ENCODE measurements around the gene CTSH.

Gene CTSH

DNA sequence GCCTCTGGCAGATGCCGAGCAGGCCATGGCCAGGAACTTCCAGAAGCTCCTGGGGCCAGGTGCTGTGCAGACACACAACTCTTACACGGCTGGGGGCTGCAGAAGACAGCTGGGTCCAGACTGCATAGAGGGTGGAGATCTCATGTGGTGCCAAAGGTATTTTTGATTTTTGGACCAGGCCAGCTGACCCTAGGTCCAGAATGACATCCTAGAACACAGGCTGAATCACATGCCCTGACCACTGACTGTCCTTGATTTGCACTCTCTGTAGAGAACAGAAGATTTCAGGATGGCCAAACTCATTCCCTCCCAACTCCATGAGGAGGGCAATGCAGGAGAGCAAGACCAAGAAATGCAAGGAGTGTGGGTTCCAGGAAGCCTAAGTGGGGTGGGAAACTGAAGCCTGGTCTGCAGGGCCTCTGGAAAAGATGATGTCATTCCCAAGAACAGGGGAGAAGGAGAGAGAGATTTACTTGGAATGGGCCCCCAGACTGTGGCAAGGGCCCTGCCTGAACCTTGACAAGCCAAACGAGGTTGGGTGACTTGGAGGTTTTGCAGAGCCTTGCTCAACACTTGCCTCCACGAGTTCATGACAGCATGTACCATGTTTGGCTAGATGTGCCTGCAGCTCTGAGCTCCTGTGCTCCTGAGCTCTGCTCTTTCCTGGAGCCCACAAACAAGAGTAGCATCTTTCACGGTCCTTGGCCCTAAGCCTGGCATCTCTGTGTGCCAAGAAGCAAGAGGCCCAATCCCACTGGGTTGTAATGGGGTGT, 38.5 kb upstream of the CTSH start:
- no peak overlapping the region for H3K27ac Mint-ChIP-seq
- no peak for ATAC-seq (ENCODE audit: low read depth)
- H3K36me3 Mint-ChIP-seq = peaks cover 5% of the 10 kb centered on the region
- no peaks in the 10 kb centered on the region for H3K9me3 Mint-ChIP-seq
- no peak for DNase-seq (ENCODE audit: low spot score in 2 of 2)
- H3K4me1 Mint-ChIP-seq = peaks cover 17% of the 10 kb centered on the region
- H3K27me3 Mint-ChIP-seq = no peaks in the 10 kb centered on the region
- H3K4me3 Mint-ChIP-seq = no peak overlapping the region

DNA sequence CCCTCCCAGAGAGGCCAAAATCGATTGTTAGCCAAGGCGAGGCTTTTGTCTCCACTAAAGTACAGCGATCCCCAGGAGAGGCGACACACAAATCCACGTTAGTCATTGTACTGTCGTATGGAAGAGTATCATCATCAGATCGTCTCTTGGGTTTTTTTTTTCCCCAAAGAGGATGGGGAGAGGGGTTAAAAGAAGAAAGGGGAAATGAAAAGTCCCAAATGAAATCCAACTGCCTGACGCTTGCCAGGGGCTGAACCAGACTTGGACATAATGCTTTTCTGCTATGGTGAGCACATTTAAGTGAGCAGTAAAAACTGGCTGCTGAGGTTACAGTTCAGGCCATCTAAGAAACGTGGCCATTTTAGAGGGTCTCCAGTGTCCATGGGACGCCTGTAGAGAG, 37.9 kb upstream of the CTSH start:
- Mint-ChIP-seq H3K27me3 (no peaks in the 10 kb centered on the region), H3K36me3 (peaks cover 5% of the 10 kb centered on the region), H3K4me1 (peaks cover 22% of the 10 kb centered on the region), H3K4me3 (no peak overlapping the region), H3K9me3 (no peaks in the 10 kb centered on the region), H3K27ac (no peak overlapping the region)
- ATAC-seq (ENCODE audit: low read depth) (no peak), DNase-seq (ENCODE audit: low spot score in 2 of 2) (no peak)

DNA sequence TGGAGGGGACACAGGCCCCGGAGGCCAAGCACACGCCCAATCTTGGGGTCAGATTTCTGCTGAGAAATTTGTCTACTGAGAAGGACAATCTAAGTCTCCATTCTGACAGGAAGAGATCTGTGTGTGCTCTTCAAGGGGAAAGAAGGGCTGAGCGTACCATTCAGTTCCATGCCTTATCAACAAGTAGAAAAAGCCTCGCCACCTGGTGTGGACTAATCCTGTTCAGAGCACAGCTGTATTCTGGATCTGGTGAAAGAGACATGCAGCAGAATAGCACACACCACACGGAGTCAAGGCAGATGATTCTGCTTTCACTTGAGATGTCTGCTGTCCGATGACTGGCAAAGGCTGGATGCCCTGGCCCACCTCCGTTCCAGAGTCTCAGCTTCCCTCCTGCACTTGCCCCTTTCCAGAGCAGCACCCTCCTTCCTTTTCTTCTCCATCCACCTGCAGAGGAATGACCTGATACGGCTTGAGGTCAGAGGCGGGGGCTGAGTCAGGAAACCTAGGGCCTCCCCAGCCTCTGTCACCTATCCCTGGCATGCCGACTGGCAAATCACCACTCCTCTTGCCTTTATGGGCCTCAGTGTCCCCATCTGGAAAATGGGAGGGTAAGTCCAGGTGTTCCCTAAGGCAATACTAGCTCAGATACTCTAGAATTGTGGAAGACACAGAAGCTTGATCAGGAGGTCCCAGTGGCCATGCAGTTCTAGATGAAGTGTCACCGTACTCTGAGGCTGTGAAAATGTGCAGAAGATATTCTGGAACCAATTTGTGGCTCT, 36.9 kb upstream of the CTSH start:
- Mint-ChIP-seq H3K9me3 (no peaks in the 10 kb centered on the region), H3K4me3 (no peak overlapping the region), H3K27me3 (no peaks in the 10 kb centered on the region), H3K36me3 (peaks cover 5% of the 10 kb centered on the region), H3K4me1 (peaks cover 31% of the 10 kb centered on the region), H3K27ac (no peak overlapping the region)
- DNase-seq (ENCODE audit: low spot score in 2 of 2) (no peak), ATAC-seq (ENCODE audit: low read depth) (no peak)

DNA sequence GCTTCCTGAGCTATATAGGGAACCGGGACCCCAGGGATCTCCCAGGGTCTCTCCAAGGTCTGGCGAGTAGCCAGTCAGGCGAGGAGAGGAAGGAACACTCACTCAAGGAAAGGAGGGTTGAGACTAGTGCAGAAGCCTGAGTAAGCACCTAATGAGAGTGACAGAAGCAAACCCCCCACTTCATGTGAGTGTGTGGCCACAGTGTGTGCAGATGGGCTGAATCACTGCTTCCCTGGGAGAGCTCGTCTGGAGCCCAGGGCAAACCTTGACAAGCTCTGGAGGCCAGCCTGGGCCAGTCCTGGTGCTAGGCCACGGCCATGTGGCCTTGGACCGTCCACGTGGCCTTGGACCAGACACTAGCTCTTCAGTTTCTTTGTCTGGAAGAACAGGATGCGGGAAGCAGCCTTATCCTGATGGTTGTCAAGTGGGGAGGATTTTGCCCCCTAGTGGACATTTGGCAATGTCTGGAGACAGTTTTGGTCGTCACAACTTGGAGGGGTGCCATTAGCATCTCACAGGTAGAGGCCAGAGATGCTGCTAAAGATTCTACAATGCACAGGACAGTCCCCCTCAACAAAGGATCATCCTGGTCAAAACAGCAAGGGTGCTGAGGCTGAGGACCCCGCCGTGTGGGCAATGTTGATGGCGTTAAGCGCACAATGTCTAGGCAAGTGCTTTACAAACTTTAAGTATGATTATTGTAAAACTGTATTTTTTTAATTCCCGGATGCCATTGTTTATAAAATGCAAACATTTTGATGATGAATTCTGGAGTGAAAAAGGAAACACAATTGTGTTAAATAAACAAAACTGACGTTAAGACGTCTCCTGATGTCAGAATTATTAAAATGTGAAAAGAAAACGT, 34.8 kb upstream of the CTSH start:
- peaks cover 2% of the 10 kb centered on the region for H3K36me3 Mint-ChIP-seq
- no peaks in the 10 kb centered on the region for H3K9me3 Mint-ChIP-seq
- peaks cover 36% of the 10 kb centered on the region for H3K4me1 Mint-ChIP-seq
- peak overlapping the region; percentile 94 for H3K27ac Mint-ChIP-seq
- ATAC-seq (ENCODE audit: low read depth) (peak; percentile 15), DNase-seq (ENCODE audit: low spot score in 2 of 2) (peak in 1 of 2 donors; percentile 36)
- peak overlapping the region; percentile 78 for H3K4me3 Mint-ChIP-seq
- no peaks in the 10 kb centered on the region for H3K27me3 Mint-ChIP-seq

DNA sequence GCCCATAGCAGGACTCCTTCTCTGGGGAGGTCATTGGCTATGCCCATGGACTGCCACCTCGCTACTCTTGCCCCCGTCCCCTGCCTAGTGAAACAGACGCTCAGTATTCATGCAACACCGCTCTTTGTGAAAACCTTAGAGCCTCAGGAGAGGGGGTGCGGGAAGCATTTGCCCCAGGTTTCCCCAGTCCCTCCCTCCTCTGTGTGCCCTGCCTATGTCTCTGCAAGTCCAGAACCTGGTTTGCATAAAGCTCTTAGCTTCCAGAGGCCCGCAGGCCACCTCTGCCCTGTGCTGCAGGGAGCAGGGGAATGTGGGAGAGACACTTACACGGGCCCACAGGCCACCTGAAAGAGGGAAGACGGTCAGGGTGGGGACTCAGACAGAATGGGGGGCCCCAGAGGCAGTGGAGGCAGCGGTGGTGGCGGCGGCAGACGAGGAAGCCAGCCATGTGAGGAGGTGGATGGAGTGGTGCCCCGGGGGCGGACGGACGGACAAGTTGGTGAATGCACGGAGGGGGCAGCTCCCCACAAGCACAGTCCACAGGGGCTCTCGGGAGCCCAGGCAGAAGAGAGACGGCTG, 33.8 kb upstream of the CTSH start:
- no peak for ATAC-seq (ENCODE audit: low read depth)
- Mint-ChIP-seq H3K4me3 (peak overlapping the region; percentile 78), H3K27ac (peak overlapping the region; percentile 94), H3K27me3 (no peaks in the 10 kb centered on the region), H3K36me3 (peaks cover under 1% of the 10 kb centered on the region), H3K4me1 (peaks cover 36% of the 10 kb centered on the region), H3K9me3 (no peaks in the 10 kb centered on the region)
- no peak for DNase-seq (ENCODE audit: low spot score in 2 of 2)

DNA sequence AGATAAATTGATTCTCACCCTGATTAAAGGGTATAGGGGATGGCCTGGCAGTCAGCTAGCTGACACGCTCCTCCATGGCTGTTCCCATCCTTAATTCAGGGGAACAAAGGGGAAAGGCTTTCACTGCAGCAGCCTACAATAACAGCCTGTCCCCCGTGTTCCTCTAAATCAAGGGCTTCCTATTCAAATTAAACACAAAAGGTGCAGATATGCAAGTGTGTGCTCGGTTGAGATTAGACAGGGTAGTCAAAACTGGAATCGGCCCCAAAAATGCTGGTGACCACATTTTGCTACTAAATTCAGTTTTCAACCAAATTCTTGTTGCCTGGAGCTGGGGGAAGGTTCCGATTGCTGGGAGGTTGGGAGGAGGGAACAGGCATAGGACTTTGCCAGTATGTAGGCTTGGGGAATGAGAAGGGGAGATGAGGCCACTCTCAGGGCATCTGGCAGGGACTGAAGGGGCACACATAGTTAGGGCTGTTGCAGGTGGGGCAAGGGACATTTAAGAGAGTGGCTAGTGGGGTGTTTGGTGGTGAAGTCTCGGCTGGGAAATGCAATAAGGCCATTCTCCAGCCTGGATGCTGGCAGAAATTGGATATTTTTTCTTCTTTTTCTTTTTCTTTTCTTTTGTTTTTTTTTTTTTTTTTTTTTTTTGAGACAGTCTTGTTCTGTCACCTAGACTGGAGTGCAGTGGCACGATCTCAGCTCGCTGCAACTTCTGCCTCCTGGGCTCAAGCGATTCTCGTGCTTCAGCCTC, 32.9 kb upstream of the CTSH start:
- peaks cover 36% of the 10 kb centered on the region for H3K4me1 Mint-ChIP-seq
- ATAC-seq (ENCODE audit: low read depth) = peak; percentile 47
- no peaks in the 10 kb centered on the region for H3K27me3 Mint-ChIP-seq
- no peaks in the 10 kb centered on the region for H3K36me3 Mint-ChIP-seq
- peak overlapping the region; percentile 54 for H3K4me3 Mint-ChIP-seq
- DNase-seq (ENCODE audit: low spot score in 2 of 2) = no peak
- no peaks in the 10 kb centered on the region for H3K9me3 Mint-ChIP-seq
- H3K27ac Mint-ChIP-seq = peak overlapping the region; percentile 94

DNA sequence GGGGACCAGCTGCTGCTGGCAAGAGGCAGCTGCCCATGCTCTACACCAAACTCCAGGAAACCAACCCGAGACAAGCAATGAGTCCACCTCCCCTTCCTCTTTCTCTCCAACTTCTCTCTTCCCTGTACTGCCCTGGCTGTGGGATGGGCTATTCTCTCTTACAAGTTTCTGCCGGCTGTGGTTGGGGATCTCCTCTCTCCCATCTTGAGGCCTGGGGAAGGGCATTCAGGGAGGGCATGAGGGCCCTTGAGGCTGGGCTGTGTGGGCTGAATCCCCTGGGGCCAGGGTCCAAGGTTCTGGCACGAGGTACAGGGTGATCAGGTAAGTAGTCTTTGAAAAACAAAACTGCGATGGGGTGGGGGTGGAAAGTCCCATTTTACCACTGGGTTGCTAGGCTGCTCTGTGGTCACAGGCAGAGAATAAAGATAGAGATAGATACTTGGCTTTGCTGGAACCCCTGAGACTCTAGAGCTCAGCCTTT, 32.3 kb upstream of the CTSH start:
- Mint-ChIP-seq H3K9me3 (no peaks in the 10 kb centered on the region), H3K27me3 (no peaks in the 10 kb centered on the region), H3K27ac (peak overlapping the region; percentile 94), H3K4me1 (peaks cover 36% of the 10 kb centered on the region), H3K36me3 (no peaks in the 10 kb centered on the region), H3K4me3 (peak overlapping the region; percentile 54)
- ATAC-seq (ENCODE audit: low read depth) (peak; percentile 85), DNase-seq (ENCODE audit: low spot score in 2 of 2) (peak; percentile 41 to 42)

DNA sequence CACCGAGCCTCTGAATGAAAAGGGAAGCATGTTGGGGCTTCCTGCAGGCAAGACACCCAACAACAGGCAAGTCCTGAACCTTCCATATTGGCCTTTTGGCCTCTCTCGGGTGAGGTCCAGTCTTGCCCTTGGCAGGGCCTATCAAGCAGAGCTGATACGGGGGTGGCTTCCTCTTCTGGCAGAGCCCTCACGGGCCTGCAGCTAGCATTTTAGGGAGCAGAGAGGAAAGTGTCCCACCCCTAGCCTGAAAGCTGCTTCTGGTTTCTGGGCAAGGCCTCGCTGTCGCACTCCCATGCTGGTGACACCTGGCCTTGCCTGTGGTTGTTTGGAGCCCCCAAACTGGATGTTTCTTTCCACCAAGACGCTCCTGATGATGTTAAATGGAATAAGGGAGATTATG, 31.8 kb upstream of the CTSH start:
- H3K27ac Mint-ChIP-seq = peak overlapping the region; percentile 94
- H3K9me3 Mint-ChIP-seq = no peaks in the 10 kb centered on the region
- H3K27me3 Mint-ChIP-seq = no peaks in the 10 kb centered on the region
- ATAC-seq (ENCODE audit: low read depth) (no peak), DNase-seq (ENCODE audit: low spot score in 2 of 2) (peak in 1 of 2 donors; percentile 21)
- no peaks in the 10 kb centered on the region for H3K36me3 Mint-ChIP-seq
- H3K4me3 Mint-ChIP-seq = no peak overlapping the region
- peaks cover 36% of the 10 kb centered on the region for H3K4me1 Mint-ChIP-seq

DNA sequence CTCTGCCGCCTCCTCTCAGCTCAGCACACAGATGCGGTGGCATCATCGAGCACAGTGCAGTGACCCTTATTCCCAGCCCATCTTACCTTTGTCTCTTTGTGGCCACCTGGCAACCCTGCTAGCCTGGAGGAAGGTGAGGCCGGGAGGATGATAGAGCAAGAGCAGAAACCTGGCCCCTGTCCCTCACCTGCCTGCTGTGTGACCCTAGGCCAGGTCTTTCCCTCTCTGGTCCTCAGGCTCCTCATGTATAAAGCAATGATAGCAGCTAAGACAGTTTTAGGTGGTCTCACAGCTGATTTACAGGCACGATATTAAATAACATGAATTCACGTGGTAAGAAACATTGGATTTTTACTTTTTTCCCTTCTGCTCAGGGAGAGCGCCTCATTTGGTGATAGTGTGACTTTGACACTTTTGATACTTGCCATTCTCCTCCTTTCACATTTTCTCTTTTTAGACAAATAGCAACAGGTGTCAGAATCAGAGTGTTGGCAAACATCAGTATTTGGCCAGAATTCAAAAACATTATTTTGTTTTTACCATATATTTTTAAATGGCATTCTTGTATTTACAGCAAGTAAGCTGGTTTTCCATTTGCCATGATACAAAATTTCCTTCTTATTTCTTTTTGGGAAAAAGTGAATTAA, 29.5 kb upstream of the CTSH start:
- DNase-seq (ENCODE audit: low spot score in 2 of 2) = no peak
- no peaks in the 10 kb centered on the region for H3K27me3 Mint-ChIP-seq
- H3K4me3 Mint-ChIP-seq = no peak overlapping the region
- H3K9me3 Mint-ChIP-seq = no peaks in the 10 kb centered on the region
- ATAC-seq (ENCODE audit: low read depth) = no peak
- no peaks in the 10 kb centered on the region for H3K36me3 Mint-ChIP-seq
- peaks cover 31% of the 10 kb centered on the region for H3K4me1 Mint-ChIP-seq
- peak overlapping the region; percentile 53 for H3K27ac Mint-ChIP-seq

DNA sequence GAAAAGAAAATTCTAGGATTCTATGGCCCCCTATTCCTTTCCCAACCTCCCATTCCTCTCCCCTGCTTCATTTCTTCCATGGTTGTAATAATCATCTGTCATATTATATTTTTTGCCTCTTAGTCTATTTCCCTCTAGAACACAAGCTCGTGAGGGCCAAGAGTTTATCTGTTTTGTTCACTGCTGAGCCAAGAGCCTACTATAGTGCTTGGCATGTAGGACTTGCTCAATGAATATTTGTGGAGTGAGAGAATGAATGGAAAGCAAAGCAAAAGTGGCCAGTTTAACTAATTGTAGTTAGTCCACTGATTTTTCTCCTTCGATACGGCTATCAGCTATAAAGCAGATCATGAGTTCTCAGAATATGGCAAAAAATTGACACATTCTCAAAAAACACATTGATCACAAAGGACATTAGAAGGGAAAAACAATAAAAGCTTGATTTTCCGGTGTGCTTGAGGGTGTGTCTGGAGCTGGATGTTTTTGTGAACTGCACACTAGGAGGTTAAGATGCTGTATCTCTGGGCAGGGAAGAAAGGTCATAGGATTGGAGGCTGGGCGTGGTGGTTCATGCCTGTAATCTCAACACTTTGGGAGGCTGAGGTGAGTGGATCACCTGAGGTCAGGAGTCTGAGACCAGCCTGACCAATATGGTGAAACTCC, 25.0 kb upstream of the CTSH start:
- DNase-seq (ENCODE audit: low spot score in 2 of 2) = no peak
- no peaks in the 10 kb centered on the region for H3K4me1 Mint-ChIP-seq
- H3K4me3 Mint-ChIP-seq = no peak overlapping the region
- H3K36me3 Mint-ChIP-seq = no peaks in the 10 kb centered on the region
- H3K27ac Mint-ChIP-seq = no peak overlapping the region
- no peak for ATAC-seq (ENCODE audit: low read depth)
- no peaks in the 10 kb centered on the region for H3K9me3 Mint-ChIP-seq
- H3K27me3 Mint-ChIP-seq = no peaks in the 10 kb centered on the region

DNA sequence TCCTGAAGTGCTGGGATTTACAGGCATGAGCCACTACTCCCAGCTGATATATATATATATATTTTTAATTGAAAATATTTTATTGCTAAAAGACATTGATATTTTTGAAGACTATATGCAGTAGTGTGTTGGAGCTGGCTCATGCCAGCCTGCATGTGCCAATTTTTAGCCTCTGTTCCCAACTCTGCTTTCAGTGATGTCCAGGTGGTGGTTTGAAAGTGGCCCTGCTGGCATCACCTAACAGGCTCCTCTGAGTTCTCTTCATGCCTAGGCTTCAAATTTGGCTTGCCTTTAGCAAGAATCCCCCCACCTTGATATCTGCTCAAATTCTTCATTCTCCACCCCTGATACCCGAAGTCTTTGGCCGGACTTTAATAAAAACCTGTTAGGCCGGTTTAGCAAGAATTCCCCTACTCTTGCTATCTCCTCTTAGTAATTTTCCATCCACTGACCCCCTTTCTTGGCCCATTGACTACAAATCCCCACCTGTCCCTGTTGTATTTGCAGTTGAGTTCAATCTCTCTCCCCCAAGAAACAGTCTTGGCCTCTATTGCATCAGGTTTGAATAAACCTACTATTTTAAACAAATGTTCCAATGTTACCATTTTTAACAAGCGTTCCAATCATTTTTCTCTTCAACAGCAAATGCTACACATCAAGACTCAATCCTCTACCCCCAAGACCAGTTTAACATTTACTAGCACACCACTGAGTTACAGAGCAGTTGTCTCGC, 23.9 kb upstream of the CTSH start:
- Mint-ChIP-seq H3K27me3 (no peaks in the 10 kb centered on the region), H3K36me3 (no peaks in the 10 kb centered on the region), H3K4me3 (no peak overlapping the region), H3K4me1 (no peaks in the 10 kb centered on the region), H3K9me3 (no peaks in the 10 kb centered on the region), H3K27ac (no peak overlapping the region)
- ATAC-seq (ENCODE audit: low read depth) = no peak
- no peak for DNase-seq (ENCODE audit: low spot score in 2 of 2)

DNA sequence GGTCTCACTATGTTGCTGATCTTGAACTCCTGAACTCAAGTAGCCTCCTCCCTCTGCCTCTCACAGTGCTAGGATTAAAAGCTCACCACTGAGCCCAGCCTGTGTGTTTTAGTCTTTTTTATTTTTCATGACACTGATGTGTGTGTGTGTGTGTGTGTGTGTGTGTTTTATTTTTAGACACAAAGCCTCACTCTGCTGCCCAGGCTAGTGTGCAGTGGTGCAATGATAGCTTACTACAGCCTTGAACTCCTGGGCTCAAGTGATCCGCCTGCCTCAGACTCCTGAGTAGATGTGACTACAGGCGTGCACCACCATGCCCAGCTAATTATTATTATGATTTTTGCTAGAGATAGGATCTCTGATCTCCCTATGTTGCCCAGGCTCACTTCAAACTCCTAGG, 23.3 kb upstream of the CTSH start:
- Mint-ChIP-seq H3K9me3 (no peaks in the 10 kb centered on the region), H3K27ac (no peak overlapping the region), H3K27me3 (no peaks in the 10 kb centered on the region), H3K4me1 (no peaks in the 10 kb centered on the region), H3K36me3 (no peaks in the 10 kb centered on the region), H3K4me3 (no peak overlapping the region)
- no peak for ATAC-seq (ENCODE audit: low read depth)
- DNase-seq (ENCODE audit: low spot score in 2 of 2) = no peak

All from memory B cell (primary cell).